ENCODE measurements around the gene FPR2.

FPR2 gene

GRCh38 chr19:51751655-51752054 is 9.3 kb upstream of the FPR2 start, which contains the start of gene FPR1:
FPR1 (minus strand) TSS chr19:51751878; CDS start chr19:51746994, 4,884 bp downstream.
- no peak for DNase-seq
- no peak within 1 kb of the TSS for H3K27ac ChIP-seq
- no peaks in the 10 kb centered on the region for H3K9me3 ChIP-seq
- H3K4me1 ChIP-seq: no peaks in the 10 kb centered on the region
- peaks cover 0 to 3% of the 10 kb centered on the region in 2 donors for H3K27me3 ChIP-seq
- H3K36me3 ChIP-seq: no peaks in the 10 kb centered on the region
- no peak for TF ChIP-seq CTCF (IDR thresholded peaks at IDR 0.05)
- peak within 1 kb of the TSS; percentile 22 to 23 for H3K4me3 ChIP-seq
- intact Hi-C loops (cut with DNase I; ENCODE audit: low total_unique reads): no loop called here

GRCh38 chr19:51754109-51754508 is 6.9 kb upstream of the FPR2 start:
- H3K27ac ChIP-seq: no peak overlapping the region
- H3K27me3 ChIP-seq: no peaks in the 10 kb centered on the region
- no peaks in the 10 kb centered on the region for H3K9me3 ChIP-seq
- intact Hi-C loops (cut with DNase I; ENCODE audit: low total_unique reads): no loop called here
- no peaks in the 10 kb centered on the region for H3K4me1 ChIP-seq
- no peak for TF ChIP-seq CTCF (IDR thresholded peaks at IDR 0.05)
- H3K4me3 ChIP-seq: no peak overlapping the region
- DNase-seq: no peak
- no peaks in the 10 kb centered on the region for H3K36me3 ChIP-seq

GRCh38 chr19:51754770-51755169 is 6.2 kb upstream of the FPR2 start:
- H3K27ac ChIP-seq: no peak overlapping the region
- intact Hi-C loops (cut with DNase I; ENCODE audit: low total_unique reads): no loop called here
- no peaks in the 10 kb centered on the region for H3K9me3 ChIP-seq
- H3K27me3 ChIP-seq: no peaks in the 10 kb centered on the region
- no peaks in the 10 kb centered on the region for H3K4me1 ChIP-seq
- DNase-seq: no peak
- no peak for TF ChIP-seq CTCF (IDR thresholded peaks at IDR 0.05)
- H3K4me3 ChIP-seq: no peak overlapping the region
- H3K36me3 ChIP-seq: no peaks in the 10 kb centered on the region

GRCh38 chr19:51755571-51755970 is 5.4 kb upstream of the FPR2 start:
- Histone ChIP-seq H3K4me1 (no peaks in the 10 kb centered on the region), H3K27me3 (no peaks in the 10 kb centered on the region), H3K9me3 (no peaks in the 10 kb centered on the region), H3K36me3 (no peaks in the 10 kb centered on the region), H3K27ac (no peak overlapping the region), H3K4me3 (no peak overlapping the region)
- no peak for TF ChIP-seq CTCF (IDR thresholded peaks at IDR 0.05)
- intact Hi-C loops (cut with DNase I; ENCODE audit: low total_unique reads): no loop called here
- no peak for DNase-seq

GRCh38 chr19:51761696-51762095 is 716 bp downstream of the FPR2 start:
- intact Hi-C loops (cut with DNase I; ENCODE audit: low total_unique reads): no loop called here
- Histone ChIP-seq H3K36me3 (no peaks in the 10 kb centered on the region), H3K27me3 (peaks cover 0 to 11% of the 10 kb centered on the region in 2 donors), H3K4me1 (no peaks in the 10 kb centered on the region), H3K9me3 (no peaks in the 10 kb centered on the region), H3K27ac (no peak overlapping the region), H3K4me3 (no peak overlapping the region)
- TF ChIP-seq CTCF (IDR thresholded peaks at IDR 0.05): no peak
- DNase-seq: no peak

- intact Hi-C loops (cut with DNase I; ENCODE audit: low total_unique reads): no loop called here
- Histone ChIP-seq H3K36me3 (no peaks in the 10 kb centered on the region), H3K27me3 (peaks cover 0 to 14% of the 10 kb centered on the region in 2 donors), H3K27ac (no peak overlapping the region), H3K9me3 (no peaks in the 10 kb centered on the region), H3K4me3 (no peak overlapping the region), H3K4me1 (no peaks in the 10 kb centered on the region)
- no peak for DNase-seq
- TF ChIP-seq CTCF (IDR thresholded peaks at IDR 0.05): no peak
Observed at GRCh38 chr19:51765086-51765485, 4.1 kb downstream of the FPR2 start.

All from tibial artery (tissue), 4 donors.